Measurements from ENCODE around the gene CHST7. TPM values are rescaled to one million over a fixed set of nuclear protein-coding genes. Genes with fewer than 3 reads are reported as not detected.
A peak's percentile ranks its signal among the peaks of the same experiment; 100 is the strongest.
"Not testable (repeated sequence)": the region's sequence is repeated elsewhere in the genome, so short reads cannot be mapped to it uniquely, and the experiment has no call there.

The CHST7 gene
- total RNA-seq (2021; ENCODE audit: unreplicated experiment) (6.1 TPM), Bru-seq, nascent RNA (percentile 53 among the genes with signal in this experiment), BruChase-seq, experiment 1, labeled RNA remaining after a 2-hour chase (percentile 53 among the genes with signal in this experiment), BruChase-seq, experiment 2, labeled RNA remaining after a 6-hour chase (percentile 52 among the genes with signal in this experiment)
- 9.9 TPM for polyA plus RNA-seq (2012; ENCODE audit: insufficient read length)
- long read RNA-seq, transcript CHST7-201 (2 exons, 2,289 nt) = major isoform, 20 of 21 reads
- long read RNA-seq, partial matches to known transcripts = 1 of 21 reads
- long read RNA-seq, other reads (novel, unspliced or antisense) = 0 of 21 reads

DNA sequence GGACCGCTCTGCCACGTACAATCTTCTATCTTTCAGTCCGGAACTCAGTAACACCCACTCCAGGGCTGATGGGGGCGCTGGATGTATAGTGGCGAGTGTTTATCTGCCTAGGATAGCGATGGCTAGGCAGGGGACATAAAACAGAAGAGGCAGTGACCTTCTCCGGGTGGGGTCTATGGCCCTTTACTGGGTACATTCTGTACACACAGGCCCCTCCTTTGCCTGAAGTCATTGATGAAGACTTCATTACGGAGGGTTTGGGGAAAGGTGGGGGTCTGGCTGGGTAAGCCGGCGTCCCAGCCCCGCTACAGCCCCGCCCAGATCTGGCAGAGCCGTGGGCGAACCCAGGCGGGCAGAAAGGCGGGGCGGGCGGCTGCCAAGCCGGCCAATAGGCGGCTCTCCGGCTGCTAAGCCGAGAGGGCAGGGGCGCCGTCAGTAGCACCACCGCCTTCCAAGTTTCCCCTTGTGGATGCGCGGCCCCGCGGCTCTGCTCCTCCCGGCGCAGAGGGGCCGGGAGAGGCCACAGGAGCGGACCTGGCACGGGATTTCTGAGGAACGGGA lies at the start of gene CHST7:
Gene CHST7 (plus strand): TSS at position 435 of the 561 bp plus-strand sequence. CDS start 167 bp downstream, outside the sequence.
- peak; percentile 79 for TF ChIP-seq CTCF (IDR thresholded peaks at IDR 0.05)
- TF ChIP-seq SIN3A (IDR thresholded peaks at IDR 0.05; ENCODE audit: borderline replicate concordance, insufficient read depth, low read depth, low read length) = no peak
- no peak for TF ChIP-seq POLR2AphosphoS5 (IDR thresholded peaks at IDR 0.05; ENCODE audit: low read depth, low read length)
- ChIA-PET POLR2A (interaction anchor here (0.6 kb wide), 1 partner anchor 90 kb away, joined by 9 read pairs; no protein-coding TSS in a partner anchor), CTCF (no interaction called here)
- peak within 1 kb of the TSS; percentile 51 for H3K27ac ChIP-seq (ENCODE audit: low read length)
- H3K4me3 ChIP-seq (ENCODE audit: low read depth in 2 of 2, low read length in 2 of 2) = peak within 1 kb of the TSS; percentile 68 to 78
- peak; percentile 92 for ATAC-seq
- no peaks in the 10 kb centered on the region for H3K9me3 ChIP-seq (ENCODE audit: control insufficient read depth, insufficient read depth, low read depth, low read length)
- H3K27me3 ChIP-seq (ENCODE audit: control insufficient read depth, insufficient read depth, low read length) = no peaks in the 10 kb centered on the region
- in situ Hi-C loops (cut with HindIII; ENCODE audit: low pct_unique_long_range_greater_than_20kb, low sequenced_read_pairs) = no loop called here
- DNase-seq (ENCODE audit: low read depth, low spot score) = no peak
- BruUV-seq (replicated peaks) = no TSS peak
- intact Hi-C loops (cut with micrococcal nuclease; ENCODE audit: unreplicated experiment) = no loop called here
- H3K36me3 ChIP-seq (ENCODE audit: control insufficient read depth, insufficient read depth, low read length) = no peaks in the 10 kb centered on the region
- H3K4me1 ChIP-seq (ENCODE audit: control insufficient read depth, insufficient read depth, low read length) = no peaks in the 10 kb centered on the region; the same call in 1 of the 2 replicates

GRCh38 chrX:46528640-46529039 lies 44.9 kb upstream of the CHST7 start:
- H3K27ac ChIP-seq (ENCODE audit: low read length); CTCF ChIA-PET; BruUV-seq (replicated peaks); DNase-seq (ENCODE audit: low read depth, low spot score); H3K27me3 ChIP-seq (ENCODE audit: control insufficient read depth, insufficient read depth, low read length); ATAC-seq; in situ Hi-C loops (cut with HindIII; ENCODE audit: low pct_unique_long_range_greater_than_20kb, low sequenced_read_pairs); intact Hi-C loops (cut with micrococcal nuclease; ENCODE audit: unreplicated experiment); H3K4me1 ChIP-seq (ENCODE audit: control insufficient read depth, insufficient read depth, low read length); H3K9me3 ChIP-seq (ENCODE audit: control insufficient read depth, insufficient read depth, low read depth, low read length); H3K36me3 ChIP-seq (ENCODE audit: control insufficient read depth, insufficient read depth, low read length); POLR2A ChIA-PET; H3K4me3 ChIP-seq (ENCODE audit: low read depth in 2 of 2, low read length in 2 of 2): not testable (repeated sequence)

DNA sequence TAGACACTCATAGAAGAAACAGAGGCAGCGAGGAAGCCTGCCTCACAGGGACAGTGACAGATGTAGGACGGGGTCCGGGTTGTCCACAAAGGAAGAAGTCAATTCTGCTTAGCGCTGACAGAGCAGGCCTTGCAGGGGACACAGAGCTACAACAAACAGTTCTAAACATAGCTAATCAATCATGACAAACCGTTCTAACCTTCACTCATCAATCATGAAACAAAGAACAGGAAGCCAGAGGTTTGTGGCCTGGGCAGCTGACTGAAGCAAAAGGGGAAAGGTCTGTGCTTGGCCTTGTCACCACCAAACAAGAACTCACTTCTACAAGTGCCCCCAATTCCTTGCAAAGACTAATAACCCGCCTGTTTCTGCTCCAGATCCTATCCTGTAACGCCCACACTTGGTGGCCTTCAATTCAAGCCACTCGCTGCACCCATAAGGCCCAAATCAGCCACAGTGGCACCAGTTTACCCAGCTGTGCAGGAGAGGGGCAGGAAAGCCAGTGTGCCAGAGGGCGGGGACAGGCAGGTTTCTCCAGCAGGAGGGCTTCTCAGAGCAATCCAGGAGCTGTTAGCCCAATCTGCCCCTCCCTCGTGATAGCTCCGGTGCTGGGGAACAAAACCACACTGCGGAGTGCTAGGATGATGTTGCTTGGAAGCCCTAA lies 43.7 kb upstream of the CHST7 start:
- H3K4me1 ChIP-seq (ENCODE audit: control insufficient read depth, insufficient read depth, low read length); ATAC-seq; CTCF ChIA-PET: not testable (repeated sequence)

DNA sequence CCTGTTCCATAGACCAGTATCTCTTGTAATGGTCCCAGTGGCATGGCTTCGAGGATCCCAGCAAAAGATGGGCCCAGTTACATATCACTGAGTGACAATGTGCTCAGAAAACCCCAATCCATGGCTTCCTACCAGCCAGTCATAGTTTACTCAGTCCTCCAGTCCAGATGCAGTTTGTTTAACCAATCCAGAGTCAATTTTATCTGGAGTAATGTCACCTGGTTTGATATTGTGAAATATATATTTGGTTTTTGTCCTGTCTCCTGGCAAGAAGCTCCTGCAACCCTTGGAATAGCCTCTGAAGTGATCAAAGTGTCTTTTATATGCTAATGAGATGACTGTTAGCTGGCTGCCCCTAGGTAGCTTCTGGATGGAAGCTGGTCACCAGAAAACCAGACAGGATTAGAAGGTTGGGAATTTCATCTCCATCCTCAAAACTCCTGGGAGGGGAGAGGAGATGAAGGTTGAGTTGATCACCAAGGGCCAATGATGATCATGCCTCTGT lies 43.1 kb upstream of the CHST7 start:
- BruUV-seq (replicated peaks); H3K4me3 ChIP-seq (ENCODE audit: low read depth in 2 of 2, low read length in 2 of 2); H3K27me3 ChIP-seq (ENCODE audit: control insufficient read depth, insufficient read depth, low read length); H3K36me3 ChIP-seq (ENCODE audit: control insufficient read depth, insufficient read depth, low read length); H3K4me1 ChIP-seq (ENCODE audit: control insufficient read depth, insufficient read depth, low read length); DNase-seq (ENCODE audit: low read depth, low spot score); POLR2A ChIA-PET; ATAC-seq; CTCF ChIA-PET; intact Hi-C loops (cut with micrococcal nuclease; ENCODE audit: unreplicated experiment); in situ Hi-C loops (cut with HindIII; ENCODE audit: low pct_unique_long_range_greater_than_20kb, low sequenced_read_pairs); H3K9me3 ChIP-seq (ENCODE audit: control insufficient read depth, insufficient read depth, low read depth, low read length); H3K27ac ChIP-seq (ENCODE audit: low read length): not testable (repeated sequence)

More for the DNA sequence above, 43.7 kb upstream of the CHST7 start:
- DNase-seq (ENCODE audit: low read depth, low spot score); H3K9me3 ChIP-seq (ENCODE audit: control insufficient read depth, insufficient read depth, low read depth, low read length); H3K27me3 ChIP-seq (ENCODE audit: control insufficient read depth, insufficient read depth, low read length); intact Hi-C loops (cut with micrococcal nuclease; ENCODE audit: unreplicated experiment); H3K4me3 ChIP-seq (ENCODE audit: low read depth in 2 of 2, low read length in 2 of 2); in situ Hi-C loops (cut with HindIII; ENCODE audit: low pct_unique_long_range_greater_than_20kb, low sequenced_read_pairs); H3K36me3 ChIP-seq (ENCODE audit: control insufficient read depth, insufficient read depth, low read length); POLR2A ChIA-PET; BruUV-seq (replicated peaks); H3K27ac ChIP-seq (ENCODE audit: low read length): not testable (repeated sequence)
